Measurements from ENCODE around the gene TMPRSS3. TPM values are rescaled to one million over a fixed set of nuclear protein-coding genes. Genes with fewer than 3 reads are reported as not detected.

Gene TMPRSS3
- total RNA-seq, 4 donors from 2014 or later = 0.68 to 1.3 TPM; not detected in 2

DNA sequence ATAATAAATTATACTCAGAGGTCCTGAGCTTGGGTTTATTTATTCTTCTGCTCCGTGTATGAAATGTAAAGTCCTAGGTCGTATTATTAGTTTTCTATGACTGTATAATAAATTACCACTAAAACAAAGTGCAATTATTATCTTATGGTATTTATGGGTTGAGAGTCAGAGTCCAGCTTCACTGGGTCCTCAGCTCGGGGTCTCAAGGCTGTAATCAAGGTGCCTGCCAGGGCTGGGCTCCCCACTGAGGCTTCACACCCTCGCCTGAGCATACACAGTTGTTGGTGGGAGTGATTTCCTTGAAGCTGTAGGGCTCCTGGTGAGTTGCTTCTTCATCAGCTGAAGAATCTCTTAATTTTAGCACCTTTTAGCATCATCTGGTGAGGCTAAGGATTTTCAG lies 23.0 kb upstream of the TMPRSS3 start:
- in situ Hi-C loops (cut with MboI; ENCODE audit: low pct_ligation_motif_present in 1 of 4, low pct_unique_long_range_greater_than_20kb in 1 of 4, low sequenced_read_pairs in 3 of 4) = no loop called here
- WGBS, 2 donors (ENCODE audit: low coverage in 1 of 2) = 52 to 71% methylated on average over 2 to 4 of the region's 4 CpGs
- Histone ChIP-seq H3K36me3 (no peaks in the 10 kb centered on the region), H3K4me1 (peaks cover 0 to 3% (median 0%) of the 10 kb centered on the region in 4 donors), H3K9me3 (no peaks in the 10 kb centered on the region), H3K4me3 (no peak overlapping the region), H3K27me3 (peaks cover 4% of the 10 kb centered on the region), H3K27ac (no peak overlapping the region)
- TF ChIP-seq CTCF (IDR thresholded peaks at IDR 0.05) (no peak), POLR2AphosphoS5 (IDR thresholded peaks at IDR 0.05) (no peak), EP300 (IDR thresholded peaks at IDR 0.05; ENCODE audit: low read depth) (no peak), POLR2A (IDR thresholded peaks at IDR 0.05) (no peak)
- intact Hi-C loops (cut with DNase I; ENCODE audit: low total_unique reads) = no loop called here
- no peak for DNase-seq

GRCh38 chr21:42417533-42417932 lies 21.7 kb upstream of the TMPRSS3 start:
- Histone ChIP-seq H3K27me3 (peaks cover 4% of the 10 kb centered on the region), H3K36me3 (no peaks in the 10 kb centered on the region), H3K4me1 (peaks cover 0 to 3% (median 0%) of the 10 kb centered on the region in 4 donors), H3K9me3 (no peaks in the 10 kb centered on the region), H3K4me3 (no peak overlapping the region), H3K27ac (no peak overlapping the region)
- 80 to 81% methylated on average over 6 of the region's 6 CpGs for WGBS, 2 donors (ENCODE audit: low coverage in 1 of 2)
- TF ChIP-seq EP300 (IDR thresholded peaks at IDR 0.05; ENCODE audit: low read depth) (no peak), POLR2AphosphoS5 (IDR thresholded peaks at IDR 0.05) (no peak), CTCF (IDR thresholded peaks at IDR 0.05) (no peak), POLR2A (IDR thresholded peaks at IDR 0.05) (no peak)
- no peak for DNase-seq
- in situ Hi-C loops (cut with MboI; ENCODE audit: low pct_ligation_motif_present in 1 of 4, low pct_unique_long_range_greater_than_20kb in 1 of 4, low sequenced_read_pairs in 3 of 4) = no loop called here
- intact Hi-C loops (cut with DNase I; ENCODE audit: low total_unique reads) = no loop called here

GRCh38 chr21:42414928-42415769 lies 19.3 kb upstream of the TMPRSS3 start:
- WGBS, 2 donors (ENCODE audit: low coverage in 1 of 2) = 57% methylated on average over 27 of the region's 27 CpGs; no CpG with 5 or more reads in 1 of the 2 donors
- in situ Hi-C loops (cut with MboI; ENCODE audit: low pct_ligation_motif_present in 1 of 4, low pct_unique_long_range_greater_than_20kb in 1 of 4, low sequenced_read_pairs in 3 of 4) (no loop called here), intact Hi-C loops (cut with DNase I; ENCODE audit: low total_unique reads) (no loop called here)
- peak overlapping the region in 1 of 4 donors; percentile 17 for H3K27ac ChIP-seq
- no peaks in the 10 kb centered on the region for H3K9me3 ChIP-seq
- peak; percentile 55 for DNase-seq
- no peaks in the 10 kb centered on the region for H3K27me3 ChIP-seq
- TF ChIP-seq CTCF (IDR thresholded peaks at IDR 0.05) (no peak), EP300 (IDR thresholded peaks at IDR 0.05; ENCODE audit: low read depth) (no peak), POLR2AphosphoS5 (IDR thresholded peaks at IDR 0.05) (no peak), POLR2A (IDR thresholded peaks at IDR 0.05) (no peak)
- no peaks in the 10 kb centered on the region for H3K36me3 ChIP-seq
- no peak overlapping the region for H3K4me3 ChIP-seq
- no peaks in the 10 kb centered on the region for H3K4me1 ChIP-seq

DNA sequence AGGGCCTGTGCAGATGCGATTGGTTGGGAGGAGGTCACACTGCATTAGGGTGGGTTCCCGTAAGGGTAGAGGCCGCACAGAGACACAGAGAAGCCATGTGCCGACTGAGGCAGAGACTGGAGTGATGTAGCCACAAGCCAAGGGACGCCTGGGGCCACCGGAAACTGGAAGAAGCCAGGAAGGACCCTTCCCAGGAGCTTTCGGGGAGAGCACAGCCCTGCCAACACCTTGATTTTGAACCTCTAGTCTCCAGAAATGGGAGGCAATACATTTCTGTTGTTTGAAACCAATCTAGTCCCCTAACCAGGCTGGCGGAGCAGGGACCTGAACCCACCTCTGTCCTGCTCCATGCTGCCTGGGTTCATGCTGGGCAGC lies 18.7 kb upstream of the TMPRSS3 start:
- intact Hi-C loops (cut with DNase I; ENCODE audit: low total_unique reads) = no loop called here
- no peak for DNase-seq
- no peak overlapping the region for H3K4me3 ChIP-seq
- no peaks in the 10 kb centered on the region for H3K27me3 ChIP-seq
- no peaks in the 10 kb centered on the region for H3K9me3 ChIP-seq
- 86% methylated on average over 8 of the region's 8 CpGs; no CpG with 5 or more reads in 1 of the 2 donors for WGBS, 2 donors (ENCODE audit: low coverage in 1 of 2)
- TF ChIP-seq POLR2A (IDR thresholded peaks at IDR 0.05) (no peak), CTCF (IDR thresholded peaks at IDR 0.05) (no peak), POLR2AphosphoS5 (IDR thresholded peaks at IDR 0.05) (no peak), EP300 (IDR thresholded peaks at IDR 0.05; ENCODE audit: low read depth) (no peak)
- H3K4me1 ChIP-seq = no peaks in the 10 kb centered on the region
- H3K27ac ChIP-seq = no peak overlapping the region
- in situ Hi-C loops (cut with MboI; ENCODE audit: low pct_ligation_motif_present in 1 of 4, low pct_unique_long_range_greater_than_20kb in 1 of 4, low sequenced_read_pairs in 3 of 4) = no loop called here
- no peaks in the 10 kb centered on the region for H3K36me3 ChIP-seq
